PC-3 (cell line): Measurements from ENCODE around the gene UQCC3. TPM values are rescaled to one million over a fixed set of nuclear protein-coding genes. Genes with fewer than 3 reads are reported as not detected.
A peak's percentile ranks its signal among the peaks of the same experiment; 100 is the strongest.
"Not testable (repeated sequence)": the region's sequence is repeated elsewhere in the genome, so short reads cannot be mapped to it uniquely, and the experiment has no call there.

Experiments used
- ATAC-seq: fragments of 200-7000 bp; cut with Tn5 transposase; 2 replicates; pipeline ENCODE4 v1.9.1; 2020; ENCODE audit warnings: mild to moderate bottlenecking, moderate library complexity
- BruUV-seq: library from RNA; stranded (reverse); fragments of 400-500 nt; replicated peaks from 2 replicates; lab custom pipeline; 2021; lab: Mats Ljungman, UMichigan
- CTCF ChIA-PET: fragments of 300-600 bp; sonication (Branson Sonifier 250); formaldehyde crosslinking; loops from one replicate; lab custom pipeline; 2022; ENCODE audit warnings: antibody characterized with exemption; lab: Charles Lee
- POLR2A ChIA-PET: fragments of 300-600 bp; sonication (Branson Sonifier 250); formaldehyde crosslinking; loops from one replicate; lab custom pipeline; 2022; ENCODE audit warnings: antibody characterized with exemption; ENCODE audit not compliant: unreplicated experiment; lab: Charles Lee
- DNase-seq: peaks from one replicate; pipeline ENCODE4 v3.0.0-alpha.2; 2015
- H2AFZ ChIP-seq: fragments of 300-600 bp; sonication (generic); 2 replicates; pipeline ENCODE4 v1.6.0; 2016; ENCODE audit warnings: antibody characterized with exemption, low read length
- H3F3A ChIP-seq: fragments of 300-600 bp; sonication (generic); one replicate; pipeline ENCODE4 v1.6.0; 2017; ENCODE audit warnings: antibody characterized with exemption, low read length, control low read depth, mild to moderate bottlenecking; ENCODE audit not compliant: unreplicated experiment
- H3K27ac ChIP-seq: fragments of 300-600 bp; sonication (generic); 2 replicates; pipeline ENCODE4 v1.5.1; 2016; ENCODE audit warnings: mild to moderate bottlenecking, low read length
- H3K27me3 ChIP-seq: fragments of 300-600 bp; sonication (generic); 2 replicates; pipeline ENCODE4 v1.6.1; 2016; ENCODE audit warnings: low read length, mixed read lengths
- H3K36me3 ChIP-seq: fragments of 300-600 bp; sonication (generic); 2 replicates; pipeline ENCODE4 v1.6.1; 2016; ENCODE audit warnings: low read depth, mixed run types, low read length, mixed read lengths
- H3K4me1 ChIP-seq: fragments of 300-600 bp; sonication (generic); 2 replicates; pipeline ENCODE4 v1.5.1; 2016; ENCODE audit warnings: low read length; ENCODE audit not compliant: insufficient read depth
- H3K4me2 ChIP-seq: fragments of 300-600 bp; sonication (generic); 2 replicates; pipeline ENCODE4 v1.6.0; 2016; ENCODE audit warnings: low read length
- H3K4me3 ChIP-seq: fragments of 300-600 bp; sonication (generic); 2 replicates; pipeline ENCODE4 v1.5.1; 2016; ENCODE audit warnings: mild to moderate bottlenecking, low read length, mixed read lengths
- H3K79me2 ChIP-seq: fragments of 300-600 bp; sonication (generic); 2 replicates; pipeline ENCODE4 v1.6.1; 2017; ENCODE audit warnings: low read length, mixed read lengths
- H3K9ac ChIP-seq: fragments of 300-600 bp; sonication (generic); 2 replicates; pipeline ENCODE4 v1.6.0; 2016; ENCODE audit warnings: mild to moderate bottlenecking, low read length
- H3K9me2 ChIP-seq: fragments of 300-600 bp; sonication (generic); replicated peaks from 2 replicates; pipeline ENCODE4 v1.6.1; 2016; ENCODE audit warnings: mixed run types, low read length, mixed read lengths
- H3K9me3 ChIP-seq: fragments of 300-600 bp; sonication (generic); 2 replicates; pipeline ENCODE4 v1.6.1; 2016; ENCODE audit warnings: low read length, mixed read lengths
- H4K20me1 ChIP-seq: fragments of 300-600 bp; sonication (generic); 2 replicates; pipeline ENCODE4 v1.6.1; 2016; ENCODE audit warnings: low read length, mixed read lengths
- EZH2 ChIP-seq: fragments of 300-600 bp; sonication (generic); IDR thresholded peaks from one replicate; pipeline ENCODE4 v1.6.1; 2017; ENCODE audit warnings: antibody characterized with exemption, mild to moderate bottlenecking, low read length; ENCODE audit not compliant: unreplicated experiment
- EZH2phosphoT487 ChIP-seq: fragments of 300-600 bp; sonication (generic); IDR thresholded peaks from 2 replicates; pipeline ENCODE4 v1.6.1; 2018; ENCODE audit warnings: mild to moderate bottlenecking, antibody characterized with exemption, low read length, borderline replicate concordance
- intact Hi-C: fragments of 100-400 bp; cut with micrococcal nuclease; formaldehyde crosslinking; loops from 2 replicates; pipeline ENCODE4 v1.9.0; 2023
- total RNA-seq: library from RNA; depleted of rRNA; stranded (reverse); fragments of >200 nt; gene quantifications from 2 replicates; pipeline ENCODE4 v1.2.3, GENCODE V29; 2014
- TF ChIP-seq, protein P1 (sequence below): fragments of 300-600 bp; sonication (generic); conservative IDR thresholded peaks from 2 replicates; pipeline ENCODE4 v1.5.1; 2017; ENCODE audit warnings: antibody characterized with exemption, low read depth, mild to moderate bottlenecking, low read length

Gene UQCC3
- total RNA-seq, 1 experiment from 2014 or later, result 83.6 TPM

- H3K36me3 ChIP-seq, result peaks cover 10% of the 10 kb centered on the region
- intact Hi-C loops, result no loop called here
- BruUV-seq, result no TSS peak
- TF ChIP-seq, protein P1, sequence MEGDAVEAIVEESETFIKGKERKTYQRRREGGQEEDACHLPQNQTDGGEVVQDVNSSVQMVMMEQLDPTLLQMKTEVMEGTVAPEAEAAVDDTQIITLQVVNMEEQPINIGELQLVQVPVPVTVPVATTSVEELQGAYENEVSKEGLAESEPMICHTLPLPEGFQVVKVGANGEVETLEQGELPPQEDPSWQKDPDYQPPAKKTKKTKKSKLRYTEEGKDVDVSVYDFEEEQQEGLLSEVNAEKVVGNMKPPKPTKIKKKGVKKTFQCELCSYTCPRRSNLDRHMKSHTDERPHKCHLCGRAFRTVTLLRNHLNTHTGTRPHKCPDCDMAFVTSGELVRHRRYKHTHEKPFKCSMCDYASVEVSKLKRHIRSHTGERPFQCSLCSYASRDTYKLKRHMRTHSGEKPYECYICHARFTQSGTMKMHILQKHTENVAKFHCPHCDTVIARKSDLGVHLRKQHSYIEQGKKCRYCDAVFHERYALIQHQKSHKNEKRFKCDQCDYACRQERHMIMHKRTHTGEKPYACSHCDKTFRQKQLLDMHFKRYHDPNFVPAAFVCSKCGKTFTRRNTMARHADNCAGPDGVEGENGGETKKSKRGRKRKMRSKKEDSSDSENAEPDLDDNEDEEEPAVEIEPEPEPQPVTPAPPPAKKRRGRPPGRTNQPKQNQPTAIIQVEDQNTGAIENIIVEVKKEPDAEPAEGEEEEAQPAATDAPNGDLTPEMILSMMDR, result no peak
- no peak for TF ChIP-seq EZH2phosphoT487
- no peak for TF ChIP-seq EZH2
- H3K4me1 ChIP-seq, result peaks cover 17% of the 10 kb centered on the region
- H3K4me2 ChIP-seq, result no peak overlapping the region
- ATAC-seq, result no peak
- no peaks in the 10 kb centered on the region for H3K27me3 ChIP-seq
- H3F3A ChIP-seq, result peaks cover 4% of the 10 kb centered on the region
- CTCF ChIA-PET, result no interaction called here
- no peak overlapping the region for H3K9ac ChIP-seq
- H3K9me2 ChIP-seq, result no peaks in the 10 kb centered on the region
- H3K79me2 ChIP-seq, result 0 out of 2 replicates have a peak, but pooled peaks cover 5% of the 10 kb centered on the region
- no peak overlapping the region for H2AFZ ChIP-seq
- H3K9me3 ChIP-seq, result no peaks in the 10 kb centered on the region
- H4K20me1 ChIP-seq, result no peaks in the 10 kb centered on the region
- POLR2A ChIA-PET, result no interaction called here
- no peak for DNase-seq
- no peak overlapping the region for H3K4me3 ChIP-seq
- H3K27ac ChIP-seq, result no peak overlapping the region
Observed at GRCh38 chr11:62702246-62702645, 30.8 kb downstream of the UQCC3 start.

- H3K4me2 ChIP-seq, DNase-seq, H3K4me3 ChIP-seq, H3K27ac ChIP-seq, H4K20me1 ChIP-seq, POLR2A ChIA-PET, intact Hi-C loops, H3K36me3 ChIP-seq, H3F3A ChIP-seq, H3K79me2 ChIP-seq, BruUV-seq, ATAC-seq, H3K27me3 ChIP-seq, H3K9me3 ChIP-seq, H3K9ac ChIP-seq, H3K9me2 ChIP-seq, H2AFZ ChIP-seq, CTCF ChIA-PET: not testable (repeated sequence)
- H3K4me1 ChIP-seq, result peaks cover 17% of the 10 kb centered on the region
Observed at GRCh38 chr11:62703921-62704320, 32.4 kb downstream of the UQCC3 start.

GRCh38 chr11:62705413-62705812 lies 33.9 kb downstream of the UQCC3 start:
- peak overlapping the region; percentile 89 for H3K4me2 ChIP-seq
- ATAC-seq (peak; percentile 31), DNase-seq (peak; percentile 43)
- no TSS peak for BruUV-seq
- H3K79me2 ChIP-seq, result 0 out of 2 replicates have a peak, but pooled peaks cover 5% of the 10 kb centered on the region
- H2AFZ ChIP-seq, result peak overlapping the region; percentile 88
- TF ChIP-seq EZH2phosphoT487, result no peak
- TF ChIP-seq, protein P1, result 0 out of 2 replicates have a peak, but pooled peaks have one; percentile 10
- no peak for TF ChIP-seq EZH2
- peaks cover 17% of the 10 kb centered on the region for H3K36me3 ChIP-seq
- peak overlapping the region; percentile 87 for H3K4me3 ChIP-seq
- intact Hi-C loops, result no loop called here
- no peaks in the 10 kb centered on the region for H3K9me3 ChIP-seq
- POLR2A ChIA-PET, result interaction anchor here (0.6 to 1.2 kb wide), 3 partner anchors 24 to 136 kb away, joined by 3 to 19 read pairs (median 4); partner anchors contain the start of gene TAF6L
- peak overlapping the region; percentile 72 for H3K9ac ChIP-seq
- no peaks in the 10 kb centered on the region for H3K9me2 ChIP-seq
- H3F3A ChIP-seq, result peaks cover 6% of the 10 kb centered on the region
- CTCF ChIA-PET, result interaction anchor here (0.9 to 1.7 kb wide), 2 partner anchors 11 to 25 kb away, joined by 4 read pairs; no protein-coding TSS in a partner anchor
- peak overlapping the region; percentile 54 for H3K27ac ChIP-seq
- no peaks in the 10 kb centered on the region for H3K27me3 ChIP-seq
- H3K4me1 ChIP-seq, result peaks cover 17% of the 10 kb centered on the region
- no peaks in the 10 kb centered on the region for H4K20me1 ChIP-seq
